ENCODE results near the gene AMOT. TPM values are rescaled to one million over a fixed set of nuclear protein-coding genes. Genes with fewer than 3 reads are reported as not detected.

The AMOT gene
- total RNA-seq, 2 experiments from 2014 or later: 1.5 TPM

DNA sequence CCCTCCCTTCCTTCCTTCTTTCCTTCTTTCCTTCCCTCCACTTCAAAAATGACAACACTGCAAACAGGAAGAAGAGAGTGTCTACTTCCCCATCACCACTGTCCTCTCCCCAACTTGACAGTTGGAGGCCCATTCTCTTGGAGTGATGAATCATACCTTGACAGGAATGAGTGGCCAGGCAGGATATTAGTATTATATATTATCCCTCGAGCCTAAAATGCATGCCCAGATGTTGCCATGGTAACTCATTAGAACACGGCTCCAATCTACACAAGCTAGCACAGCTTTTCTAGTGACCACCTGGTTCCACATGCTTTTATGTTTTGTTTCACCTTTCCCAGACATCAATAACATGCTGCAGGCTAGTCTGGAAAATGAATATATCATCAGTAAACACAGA is 89.6 kb downstream of the AMOT start:
- CTCF ChIA-PET: interaction anchor here (0.7 kb wide), 1 partner anchor 25 kb away, joined by 3 read pairs; no protein-coding TSS in a partner anchor
- Mint-ChIP-seq H3K4me1 (ENCODE audit: low read depth) (no peaks in the 10 kb centered on the region), H3K9me3 (no peaks in the 10 kb centered on the region), H3K4me3 (no peak overlapping the region), H3K27ac (no peak overlapping the region), H3K27me3 (ENCODE audit: low read depth) (no peaks in the 10 kb centered on the region), H3K36me3 (ENCODE audit: low read depth) (no peaks in the 10 kb centered on the region)
- no peak for DNase-seq
- intact Hi-C loops (cut with micrococcal nuclease): no loop called here

DNA sequence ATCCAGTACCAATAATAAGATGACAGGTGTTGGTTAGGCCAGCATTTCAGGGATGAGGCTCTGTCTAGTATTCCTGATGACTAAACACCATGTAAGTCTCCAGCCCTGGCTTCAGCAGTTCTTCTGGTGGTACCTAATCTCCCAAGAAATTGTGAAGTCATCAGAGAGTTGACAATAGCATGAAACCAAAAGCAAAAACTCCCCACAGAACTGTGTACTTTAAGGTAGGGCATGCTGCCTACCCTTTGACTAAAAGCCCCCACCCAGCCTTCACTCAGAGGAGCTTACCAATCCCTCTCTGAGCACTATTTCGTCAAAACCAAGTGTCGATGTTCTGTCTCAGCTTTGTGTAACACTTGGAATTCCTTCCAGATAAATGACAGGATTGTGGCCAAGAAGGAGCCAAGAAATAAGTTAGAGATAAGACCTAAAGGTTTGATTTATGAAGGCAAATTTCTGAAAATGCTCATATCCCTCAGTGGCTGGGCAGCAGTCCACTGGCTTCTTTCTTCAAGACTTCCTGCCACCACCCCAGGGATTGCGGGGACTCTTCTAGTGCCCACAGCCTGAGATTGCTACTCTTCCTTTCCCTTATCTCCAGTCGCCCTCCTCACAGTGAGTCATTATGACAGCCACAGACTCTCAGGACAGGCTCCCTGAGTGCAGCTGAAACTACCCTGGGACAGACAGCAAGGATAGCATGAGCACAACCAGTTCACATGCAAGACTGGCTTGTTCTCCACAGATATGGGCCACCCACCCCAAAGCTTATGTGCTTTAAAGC is 93.6 kb downstream of the AMOT start:
- intact Hi-C loops (cut with micrococcal nuclease): no loop called here
- Mint-ChIP-seq H3K4me3 (no peak overlapping the region), H3K36me3 (ENCODE audit: low read depth) (no peaks in the 10 kb centered on the region), H3K9me3 (no peaks in the 10 kb centered on the region), H3K27ac (no peak overlapping the region), H3K27me3 (ENCODE audit: low read depth) (no peaks in the 10 kb centered on the region), H3K4me1 (ENCODE audit: low read depth) (no peaks in the 10 kb centered on the region)
- no peak for DNase-seq
- CTCF ChIA-PET: no interaction called here

DNA sequence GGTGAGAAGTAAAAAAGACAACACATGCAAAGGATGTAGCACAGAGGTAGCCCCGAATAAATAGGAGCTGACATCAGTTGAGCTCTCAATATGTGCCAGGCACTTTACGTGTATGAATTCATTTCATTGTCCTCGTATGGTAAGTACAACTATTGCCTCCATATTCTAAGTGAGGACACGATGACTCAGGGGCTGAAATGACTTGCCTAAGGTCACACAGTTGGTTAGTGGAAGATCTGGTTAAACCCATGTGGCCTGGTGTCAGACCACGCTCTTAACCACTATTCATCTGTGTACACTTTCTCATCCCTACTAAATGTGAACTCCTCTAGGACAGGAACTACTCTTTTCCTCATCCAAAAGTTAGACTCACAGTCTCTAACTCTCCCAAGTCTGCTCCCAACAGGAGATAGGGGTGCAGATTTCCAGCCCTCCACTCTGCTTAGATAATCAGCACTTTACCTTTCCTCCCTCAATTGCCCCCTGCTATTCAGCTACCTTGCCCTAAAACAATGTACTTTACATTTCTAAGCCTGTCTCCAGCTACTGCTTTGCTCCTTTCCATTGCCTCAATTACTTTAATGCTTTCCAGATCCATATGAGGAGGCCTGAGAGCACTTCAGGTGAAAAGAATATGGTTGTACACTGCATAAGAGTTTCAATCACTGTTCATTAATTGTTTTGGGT is 102.1 kb downstream of the AMOT start:
- Mint-ChIP-seq H3K4me3 (no peak overlapping the region), H3K27ac (no peak overlapping the region), H3K4me1 (ENCODE audit: low read depth) (peaks cover 3% of the 10 kb centered on the region), H3K9me3 (no peaks in the 10 kb centered on the region), H3K27me3 (ENCODE audit: low read depth) (no peaks in the 10 kb centered on the region), H3K36me3 (ENCODE audit: low read depth) (no peaks in the 10 kb centered on the region)
- intact Hi-C loops (cut with micrococcal nuclease): no loop called here
- DNase-seq: peak; percentile 4
- CTCF ChIA-PET: no interaction called here

DNA sequence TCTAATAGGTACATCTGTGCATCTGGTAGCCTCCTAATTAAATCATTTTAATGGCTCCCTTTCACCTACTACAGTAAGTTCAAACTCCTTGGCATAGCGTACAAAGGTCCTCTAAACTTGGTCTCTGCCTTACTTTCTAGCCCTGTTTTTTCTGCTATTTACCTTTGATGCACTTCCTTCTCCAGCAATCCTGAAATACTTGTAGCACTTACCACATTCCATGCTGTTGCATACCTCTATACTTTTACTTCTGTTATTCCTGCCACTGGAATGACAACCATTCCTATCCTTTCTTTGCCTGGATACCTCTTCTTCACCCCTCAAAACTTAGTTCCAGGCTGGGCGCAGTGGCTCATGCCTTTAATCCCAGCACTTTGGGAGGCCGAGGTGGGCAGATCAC is 104.3 kb downstream of the AMOT start:
- Mint-ChIP-seq H3K27ac (no peak overlapping the region), H3K4me3 (no peak overlapping the region), H3K36me3 (ENCODE audit: low read depth) (no peaks in the 10 kb centered on the region), H3K27me3 (ENCODE audit: low read depth) (no peaks in the 10 kb centered on the region), H3K9me3 (no peaks in the 10 kb centered on the region), H3K4me1 (ENCODE audit: low read depth) (peaks cover 3% of the 10 kb centered on the region)
- intact Hi-C loops (cut with micrococcal nuclease): no loop called here
- CTCF ChIA-PET: no interaction called here
- no peak for DNase-seq

DNA sequence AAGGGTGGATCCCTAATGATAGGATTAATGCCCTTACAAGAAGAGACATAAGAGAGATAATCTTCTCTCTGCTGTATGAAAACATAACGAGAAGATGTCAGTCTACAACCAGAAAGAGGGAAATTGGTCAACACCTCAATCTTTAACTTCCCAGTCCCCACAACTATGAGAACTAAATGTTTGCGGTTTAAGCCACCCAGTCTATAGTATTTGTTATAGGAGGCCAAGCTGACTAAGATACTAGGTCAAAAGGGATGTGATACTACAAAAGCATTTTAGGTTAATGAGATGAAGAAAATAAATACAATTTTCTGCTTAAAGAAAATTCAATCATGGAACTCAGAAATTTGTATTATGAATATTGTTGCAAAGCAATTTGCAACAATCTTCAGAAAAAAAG is 105.5 kb downstream of the AMOT start:
- H3K36me3 Mint-ChIP-seq (ENCODE audit: low read depth): no peaks in the 10 kb centered on the region

DNA sequence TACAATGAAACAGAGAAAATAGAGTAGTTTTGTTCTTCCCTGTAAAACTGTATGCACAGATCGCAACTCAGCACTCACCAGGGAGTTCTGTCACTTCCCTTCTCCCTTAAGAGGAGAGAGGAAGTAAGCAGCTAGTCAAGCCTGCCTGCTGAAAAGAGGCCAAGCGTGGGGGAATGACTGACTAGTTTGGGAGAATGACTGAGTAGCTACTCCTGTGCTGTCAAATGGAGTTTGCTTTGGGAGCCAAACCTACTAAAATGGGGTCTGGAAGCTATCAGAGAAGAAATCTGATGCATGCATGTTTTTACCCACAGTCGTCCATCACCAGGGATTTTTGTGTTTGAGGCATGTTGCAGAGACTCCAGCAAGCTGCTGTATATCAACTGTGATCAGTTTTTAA is 106.3 kb downstream of the AMOT start:
- DNase-seq: peak; percentile 6
- no peaks in the 10 kb centered on the region for H3K36me3 Mint-ChIP-seq (ENCODE audit: low read depth)
- CTCF ChIA-PET: no interaction called here
- intact Hi-C loops (cut with micrococcal nuclease): loop anchor here (5.0 kb wide), 2 partner anchors 57 to 867 kb away; partner anchors contain the start of gene LHFPL1
- no peaks in the 10 kb centered on the region for H3K9me3 Mint-ChIP-seq
- H3K27me3 Mint-ChIP-seq (ENCODE audit: low read depth): no peaks in the 10 kb centered on the region
- H3K4me1 Mint-ChIP-seq (ENCODE audit: low read depth): peaks cover 3% of the 10 kb centered on the region
- no peak overlapping the region for H3K4me3 Mint-ChIP-seq
- no peak overlapping the region for H3K27ac Mint-ChIP-seq

More for the DNA sequence above, 105.5 kb downstream of the AMOT start:
- Mint-ChIP-seq H3K4me1 (ENCODE audit: low read depth) (peaks cover 3% of the 10 kb centered on the region), H3K4me3 (no peak overlapping the region), H3K27ac (no peak overlapping the region), H3K27me3 (ENCODE audit: low read depth) (no peaks in the 10 kb centered on the region), H3K9me3 (no peaks in the 10 kb centered on the region)
- CTCF ChIA-PET: no interaction called here
- intact Hi-C loops (cut with micrococcal nuclease): no loop called here
- DNase-seq: no peak

DNA sequence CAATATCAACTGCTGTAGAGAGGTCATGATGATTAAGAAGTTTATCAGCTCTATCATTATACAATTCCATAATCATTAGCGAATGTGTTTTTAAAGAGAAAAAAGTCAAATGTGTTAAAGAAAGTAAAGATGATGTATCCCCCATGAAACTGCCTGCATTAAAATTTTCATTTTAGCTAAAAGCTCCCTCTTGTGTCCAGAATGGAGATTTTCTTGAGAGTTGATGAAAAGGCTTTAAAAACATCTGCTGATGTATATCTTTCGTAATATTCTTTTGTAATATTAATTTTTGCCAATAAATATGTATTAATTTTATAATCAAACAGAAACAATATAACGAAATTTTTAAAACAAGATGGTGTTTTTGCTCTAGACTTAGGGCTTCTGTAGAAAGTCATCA is 108.8 kb downstream of the AMOT start:
- intact Hi-C loops (cut with micrococcal nuclease): loop anchor here (5.0 kb wide), 2 partner anchors 54 to 864 kb away; partner anchors contain the start of gene LHFPL1
- Mint-ChIP-seq H3K27me3 (ENCODE audit: low read depth) (no peaks in the 10 kb centered on the region), H3K4me1 (ENCODE audit: low read depth) (peaks cover 3% of the 10 kb centered on the region), H3K9me3 (no peaks in the 10 kb centered on the region), H3K4me3 (no peak overlapping the region), H3K27ac (no peak overlapping the region), H3K36me3 (ENCODE audit: low read depth) (no peaks in the 10 kb centered on the region)
- no peak for DNase-seq
- CTCF ChIA-PET: interaction anchor here (1.5 kb wide), 1 partner anchor 77 kb away, joined by 3 read pairs; no protein-coding TSS in a partner anchor

Other genes with a start within 250 kb of the AMOT start
- gene LHFPL1, start 160.9 kb downstream of the AMOT start, total RNA-seq: not detected

All from activated naive CD4-positive, alpha-beta T cell treated with anti-CD3 and anti-CD28 coated beads for 36 hours (primary cell).